ENCODE results near the gene MLX. TPM values are rescaled to one million over a fixed set of nuclear protein-coding genes. Genes with fewer than 3 reads are reported as not detected.
A peak's percentile ranks its signal among the peaks of the same experiment; 100 is the strongest.
"Not testable (repeated sequence)": the region's sequence is repeated elsewhere in the genome, so short reads cannot be mapped to it uniquely, and the experiment has no call there.

Gene MLX
- total RNA-seq, 1 experiment from 2014 or later = 33.7 TPM

GRCh38 chr17:42548993-42549755 lies 17.7 kb upstream of the MLX start:
- no peak overlapping the region for H3K27ac ChIP-seq (ENCODE audit: low read depth, low read length, poor library complexity, severe bottlenecking)
- no peaks in the 10 kb centered on the region for H3K4me1 ChIP-seq (ENCODE audit: insufficient read depth, low read length, poor library complexity, severe bottlenecking)
- peak overlapping the region; percentile 47 for H3K4me3 ChIP-seq (ENCODE audit: low read depth, low read length, poor library complexity, severe bottlenecking)
- no peaks in the 10 kb centered on the region for H3K36me3 ChIP-seq (ENCODE audit: insufficient read depth, low read length, poor library complexity, severe bottlenecking)
- intact Hi-C loops (cut with micrococcal nuclease; ENCODE audit: unreplicated experiment) = no loop called here
- DNase-seq (ENCODE audit: low spot score) = no peak
- TF ChIP-seq EZH2 (IDR thresholded peaks at IDR 0.05; ENCODE audit: borderline replicate concordance, low read depth, low read length, poor library complexity, severe bottlenecking) = no peak
- TF ChIP-seq, protein P1, sequence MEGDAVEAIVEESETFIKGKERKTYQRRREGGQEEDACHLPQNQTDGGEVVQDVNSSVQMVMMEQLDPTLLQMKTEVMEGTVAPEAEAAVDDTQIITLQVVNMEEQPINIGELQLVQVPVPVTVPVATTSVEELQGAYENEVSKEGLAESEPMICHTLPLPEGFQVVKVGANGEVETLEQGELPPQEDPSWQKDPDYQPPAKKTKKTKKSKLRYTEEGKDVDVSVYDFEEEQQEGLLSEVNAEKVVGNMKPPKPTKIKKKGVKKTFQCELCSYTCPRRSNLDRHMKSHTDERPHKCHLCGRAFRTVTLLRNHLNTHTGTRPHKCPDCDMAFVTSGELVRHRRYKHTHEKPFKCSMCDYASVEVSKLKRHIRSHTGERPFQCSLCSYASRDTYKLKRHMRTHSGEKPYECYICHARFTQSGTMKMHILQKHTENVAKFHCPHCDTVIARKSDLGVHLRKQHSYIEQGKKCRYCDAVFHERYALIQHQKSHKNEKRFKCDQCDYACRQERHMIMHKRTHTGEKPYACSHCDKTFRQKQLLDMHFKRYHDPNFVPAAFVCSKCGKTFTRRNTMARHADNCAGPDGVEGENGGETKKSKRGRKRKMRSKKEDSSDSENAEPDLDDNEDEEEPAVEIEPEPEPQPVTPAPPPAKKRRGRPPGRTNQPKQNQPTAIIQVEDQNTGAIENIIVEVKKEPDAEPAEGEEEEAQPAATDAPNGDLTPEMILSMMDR (conservative IDR thresholded peaks at IDR 0.05; ENCODE audit: low read depth, low read length) = no peak
- no TSS peak for BruUV-seq (replicated peaks)
- H3K27me3 ChIP-seq (replicated peaks; ENCODE audit: insufficient read depth, low read depth, low read length, poor library complexity) = no peaks in the 10 kb centered on the region
- CTCF ChIA-PET = no interaction called here
- H3K9me3 ChIP-seq (ENCODE audit: low read depth, low read length, poor library complexity, severe bottlenecking) = no peaks in the 10 kb centered on the region
- POLR2A ChIA-PET (ENCODE audit: low non-redundant PET) = no interaction called here

GRCh38 chr17:42552736-42553135 lies 14.2 kb upstream of the MLX start, which contains the start of gene HSD17B1:
Gene HSD17B1, plus strand, starts transcription at chr17:42552923. Its CDS starts 11 bp downstream, at chr17:42552934.
- CTCF ChIA-PET; H3K27me3 ChIP-seq (replicated peaks; ENCODE audit: insufficient read depth, low read depth, low read length, poor library complexity); intact Hi-C loops (cut with micrococcal nuclease; ENCODE audit: unreplicated experiment); DNase-seq (ENCODE audit: low spot score); H3K36me3 ChIP-seq (ENCODE audit: insufficient read depth, low read length, poor library complexity, severe bottlenecking); POLR2A ChIA-PET (ENCODE audit: low non-redundant PET); H3K27ac ChIP-seq (ENCODE audit: low read depth, low read length, poor library complexity, severe bottlenecking); BruUV-seq (replicated peaks); H3K4me1 ChIP-seq (ENCODE audit: insufficient read depth, low read length, poor library complexity, severe bottlenecking); H3K9me3 ChIP-seq (ENCODE audit: low read depth, low read length, poor library complexity, severe bottlenecking): not testable (repeated sequence)
- peak within 1 kb of the TSS; percentile 64 for H3K4me3 ChIP-seq (ENCODE audit: low read depth, low read length, poor library complexity, severe bottlenecking)

DNA sequence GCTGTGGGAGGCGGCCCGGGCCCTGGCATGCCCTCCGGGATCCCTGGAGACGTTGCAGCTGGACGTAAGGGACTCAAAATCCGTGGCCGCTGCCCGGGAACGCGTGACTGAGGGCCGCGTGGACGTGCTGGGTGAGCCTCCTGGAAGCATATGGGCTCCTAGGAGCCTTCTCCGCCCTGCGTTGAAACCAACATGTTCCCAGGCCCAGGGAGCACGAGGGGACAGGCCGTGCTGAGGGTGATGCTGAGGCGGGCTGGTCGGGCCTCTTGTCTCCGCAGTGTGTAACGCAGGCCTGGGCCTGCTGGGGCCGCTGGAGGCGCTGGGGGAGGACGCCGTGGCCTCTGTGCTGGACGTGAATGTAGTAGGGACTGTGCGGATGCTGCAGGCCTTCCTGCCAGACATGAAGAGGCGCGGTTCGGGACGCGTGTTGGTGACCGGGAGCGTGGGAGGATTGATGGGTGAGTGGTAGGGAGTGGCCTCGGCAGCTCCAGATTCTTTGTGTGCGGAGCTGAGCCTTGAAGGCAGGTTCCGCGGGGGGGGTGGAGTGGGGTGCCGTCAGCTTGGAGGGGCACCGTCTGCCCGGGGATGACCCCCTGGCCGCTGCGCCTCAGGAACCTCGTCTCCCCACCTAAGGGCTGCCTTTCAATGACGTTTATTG lies 13.6 kb upstream of the MLX start:
- Histone ChIP-seq H3K36me3 (ENCODE audit: insufficient read depth, low read length, poor library complexity, severe bottlenecking) (no peaks in the 10 kb centered on the region), H3K9me3 (ENCODE audit: low read depth, low read length, poor library complexity, severe bottlenecking) (no peaks in the 10 kb centered on the region), H3K27ac (ENCODE audit: low read depth, low read length, poor library complexity, severe bottlenecking) (no peak overlapping the region), H3K27me3 (replicated peaks; ENCODE audit: insufficient read depth, low read depth, low read length, poor library complexity) (no peaks in the 10 kb centered on the region), H3K4me1 (ENCODE audit: insufficient read depth, low read length, poor library complexity, severe bottlenecking) (no peaks in the 10 kb centered on the region), H3K4me3 (ENCODE audit: low read depth, low read length, poor library complexity, severe bottlenecking) (peak overlapping the region; percentile 64)
- ChIA-PET CTCF (no interaction called here), POLR2A (ENCODE audit: low non-redundant PET) (no interaction called here)
- DNase-seq (ENCODE audit: low spot score) = no peak
- no TSS peak for BruUV-seq (replicated peaks)
- TF ChIP-seq EZH2 (IDR thresholded peaks at IDR 0.05; ENCODE audit: borderline replicate concordance, low read depth, low read length, poor library complexity, severe bottlenecking) = no peak
- TF ChIP-seq, protein P1 (conservative IDR thresholded peaks at IDR 0.05; ENCODE audit: low read depth, low read length) = no peak
- intact Hi-C loops (cut with micrococcal nuclease; ENCODE audit: unreplicated experiment) = no loop called here
